M059J (cell line): ENCODE data around the gene ATP9B. TPM values are rescaled to one million over a fixed set of nuclear protein-coding genes. Genes with fewer than 3 reads are reported as not detected.

ENCODE experiments used
- DNase-seq: peaks from one replicate; pipeline ENCODE4 v3.0.0-alpha.2; 2012; ENCODE audit warnings: low read depth
- total RNA-seq: library from RNA; depleted of rRNA; stranded (reverse); fragments of >200 nt; shearing (Covaris generic); gene quantifications from 2 replicates; pipeline ENCODE4 v1.2.3, GENCODE V29; 2014

The ATP9B gene
- total RNA-seq, 1 experiment from 2014 or later: 10.8 TPM

GRCh38 chr18:79396431-79397246 lies 327.4 kb downstream of the ATP9B start:
- DNase-seq: peak; percentile 18

GRCh38 chr18:79397247-79397829 lies 328.1 kb downstream of the ATP9B start:
- DNase-seq: no peak

GRCh38 chr18:79397830-79398761 lies 328.9 kb downstream of the ATP9B start:
- DNase-seq: no peak

GRCh38 chr18:79399275-79400081 lies 330.3 kb downstream of the ATP9B start:
- DNase-seq: no peak

- no peak for DNase-seq
Observed at GRCh38 chr18:79400091-79400590, 330.9 kb downstream of the ATP9B start.

GRCh38 chr18:79400591-79401381 lies 331.6 kb downstream of the ATP9B start:
- DNase-seq: no peak

- DNase-seq: no peak
Observed at GRCh38 chr18:79401494-79402208, 332.5 kb downstream of the ATP9B start.

- DNase-seq: no peak
Observed at GRCh38 chr18:79402209-79402576, 333.0 kb downstream of the ATP9B start.

- peak; percentile 60 for DNase-seq
Observed at GRCh38 chr18:79402977-79403722, 334.0 kb downstream of the ATP9B start.

- DNase-seq: no peak
Observed at GRCh38 chr18:79403723-79404566, 334.8 kb downstream of the ATP9B start.

GRCh38 chr18:79404567-79404910 lies 335.3 kb downstream of the ATP9B start:
- no peak for DNase-seq

GRCh38 chr18:79405019-79405780 lies 336.0 kb downstream of the ATP9B start:
- DNase-seq: no peak

- DNase-seq: no peak
Observed at GRCh38 chr18:79405781-79406575, 336.8 kb downstream of the ATP9B start.

GRCh38 chr18:79406708-79407107 lies 337.5 kb downstream of the ATP9B start:
- no peak for DNase-seq

GRCh38 chr18:79409313-79409712 lies 340.1 kb downstream of the ATP9B start:
- DNase-seq: no peak

GRCh38 chr18:79410171-79410641 lies 341.0 kb downstream of the ATP9B start:
- DNase-seq: no peak
